Subcutaneous abdominal adipose tissue (tissue), 5 donors: ENCODE data around the gene DDX39B.

Source experiments
- H3K27ac ChIP-seq: one replicate; pipeline ENCODE4 v1.7.0; 2013; ENCODE audit warnings: low read depth, mild to moderate bottlenecking, inconsistent platforms, low read length, moderate library complexity
- H3K27me3 ChIP-seq, 5 donors: one replicate each; pipeline ENCODE4 v1.7.0; 2013; ENCODE audit warnings: low read length in 5 of 5, inconsistent platforms in 1 of 5; ENCODE audit not compliant: control insufficient read depth in 5 of 5, insufficient read depth in 4 of 5
- H3K36me3 ChIP-seq, 5 donors: one replicate each; pipeline ENCODE4 v1.7.0; 2013; ENCODE audit warnings: low read length in 5 of 5; ENCODE audit not compliant: control insufficient read depth in 5 of 5, insufficient read depth in 5 of 5
- H3K4me1 ChIP-seq, 5 donors: one replicate each; pipeline ENCODE4 v1.7.0; 2013; ENCODE audit warnings: low read length in 5 of 5, mild to moderate bottlenecking in 3 of 5, moderate library complexity in 1 of 5; ENCODE audit not compliant: control insufficient read depth in 5 of 5, insufficient read depth in 5 of 5
- H3K4me3 ChIP-seq, 5 donors: one replicate each; pipeline ENCODE4 v1.7.0; 2013; ENCODE audit warnings: low read length in 5 of 5, low read depth in 1 of 5
- H3K9ac ChIP-seq, 5 donors: one replicate each; pipeline ENCODE4 v1.7.0; 2013; ENCODE audit warnings: low read length in 5 of 5, mild to moderate bottlenecking in 4 of 5, moderate library complexity in 3 of 5
- H3K9me3 ChIP-seq, 5 donors: one replicate each; pipeline ENCODE4 v1.7.0; 2013; ENCODE audit warnings: low read length in 5 of 5; ENCODE audit not compliant: control insufficient read depth in 5 of 5
- donor health status: healthy.
- donor health status: healthy.
- donor health status: healthy.
- donor health status: healthy.
- donor health status: healthy.

The DDX39B gene

GRCh38 chr6:31575952-31576685 is 34.3 kb upstream of the DDX39B start:
- no peak overlapping the region for H3K27ac ChIP-seq
- H3K9me3 ChIP-seq: no peaks in the 10 kb centered on the region
- peaks cover 0 to 4% (median 0%) of the 10 kb centered on the region in 5 donors for H3K27me3 ChIP-seq
- H3K36me3 ChIP-seq: peaks cover 0 to 4% (median 0%) of the 10 kb centered on the region in 5 donors
- H3K9ac ChIP-seq: peak overlapping the region in 2 of 5 donors; percentile 42 to 68
- H3K4me3 ChIP-seq: peak overlapping the region; percentile 33 to 62 (median 56)
- H3K4me1 ChIP-seq: peaks cover 0 to 35% (median 17%) of the 10 kb centered on the region in 5 donors

- Histone ChIP-seq H3K9ac (peak within 1 kb of the TSS; percentile 26 to 68 (median 49)), H3K4me1 (peaks cover 0 to 28% (median 12%) of the 10 kb centered on the region in 5 donors), H3K9me3 (no peaks in the 10 kb centered on the region), H3K36me3 (peaks cover 0 to 4% (median 0%) of the 10 kb centered on the region in 5 donors), H3K4me3 (peak within 1 kb of the TSS; percentile 33 to 62 (median 56)), H3K27me3 (peaks cover 0 to 4% (median 0%) of the 10 kb centered on the region in 5 donors), H3K27ac (peak within 1 kb of the TSS; percentile 10)
Observed at GRCh38 chr6:31575335-31575901, 33.6 kb upstream of the DDX39B start, which contains the start of gene TNF. Gene TNF, plus strand, starts transcription at chr6:31575565. Its CDS starts 177 bp downstream, at chr6:31575742.

GRCh38 chr6:31574106-31575061 is 32.6 kb upstream of the DDX39B start:
- peak overlapping the region; percentile 10 for H3K27ac ChIP-seq
- H3K27me3 ChIP-seq: peaks cover 0 to 4% (median 0%) of the 10 kb centered on the region in 5 donors
- H3K4me3 ChIP-seq: no peak overlapping the region
- H3K9me3 ChIP-seq: no peaks in the 10 kb centered on the region
- H3K36me3 ChIP-seq: peaks cover 0 to 4% (median 0%) of the 10 kb centered on the region in 5 donors
- H3K4me1 ChIP-seq: peaks cover 0 to 26% (median 9%) of the 10 kb centered on the region in 5 donors
- H3K9ac ChIP-seq: no peak overlapping the region

GRCh38 chr6:31573239-31574105 is 31.7 kb upstream of the DDX39B start:
- Histone ChIP-seq H3K9ac (no peak overlapping the region), H3K4me3 (no peak overlapping the region), H3K4me1 (peaks cover 0 to 27% (median 9%) of the 10 kb centered on the region in 5 donors), H3K9me3 (no peaks in the 10 kb centered on the region), H3K27me3 (peaks cover 0 to 4% (median 0%) of the 10 kb centered on the region in 5 donors), H3K36me3 (peaks cover 0 to 4% (median 0%) of the 10 kb centered on the region in 5 donors), H3K27ac (no peak overlapping the region)

GRCh38 chr6:31572041-31572911 is 30.5 kb upstream of the DDX39B start, which contains the start of gene LTA:
Gene LTA, plus strand, starts transcription at chr6:31572289. Its CDS starts 454 bp downstream, at chr6:31572743.
- H3K36me3 ChIP-seq: peaks cover 0 to 4% (median 0%) of the 10 kb centered on the region in 5 donors
- H3K9ac ChIP-seq: no peak within 1 kb of the TSS
- peaks cover 0 to 34% (median 9%) of the 10 kb centered on the region in 5 donors for H3K4me1 ChIP-seq
- H3K27ac ChIP-seq: no peak within 1 kb of the TSS
- peaks cover 0 to 4% (median 0%) of the 10 kb centered on the region in 5 donors for H3K27me3 ChIP-seq
- no peaks in the 10 kb centered on the region for H3K9me3 ChIP-seq
- H3K4me3 ChIP-seq: no peak within 1 kb of the TSS

- no peak overlapping the region for H3K4me3 ChIP-seq
- H3K27ac ChIP-seq: no peak overlapping the region
- peaks cover 0 to 2% (median 0%) of the 10 kb centered on the region in 5 donors for H3K27me3 ChIP-seq
- no peak overlapping the region for H3K9ac ChIP-seq
- peaks cover 0 to 15% (median 1%) of the 10 kb centered on the region in 5 donors for H3K4me1 ChIP-seq
- H3K36me3 ChIP-seq: no peaks in the 10 kb centered on the region
- no peaks in the 10 kb centered on the region for H3K9me3 ChIP-seq
Observed at GRCh38 chr6:31569861-31570536, 28.2 kb upstream of the DDX39B start.

- no peaks in the 10 kb centered on the region for H3K9me3 ChIP-seq
- H3K36me3 ChIP-seq: no peaks in the 10 kb centered on the region
- peaks cover 0 to 11% (median 0%) of the 10 kb centered on the region in 5 donors for H3K4me1 ChIP-seq
- no peak overlapping the region for H3K27ac ChIP-seq
- no peak overlapping the region for H3K9ac ChIP-seq
- peaks cover 0 to 2% (median 0%) of the 10 kb centered on the region in 5 donors for H3K27me3 ChIP-seq
- no peak overlapping the region for H3K4me3 ChIP-seq
Observed at GRCh38 chr6:31568537-31568961, 26.7 kb upstream of the DDX39B start.
